ENCODE data around the gene CACNG1. TPM values are rescaled to one million over a fixed set of nuclear protein-coding genes. Genes with fewer than 3 reads are reported as not detected.
"Not testable (repeated sequence)": the region's sequence is repeated elsewhere in the genome, so short reads cannot be mapped to it uniquely, and the experiment has no call there.

Gene CACNG1
- total RNA-seq, 1 experiment from 2014 or later = 0.26 TPM

- no peaks in the 10 kb centered on the region for H3K27me3 ChIP-seq (replicated peaks)
- H3K4me1 ChIP-seq (replicated peaks) = peaks cover 13% of the 10 kb centered on the region
- no peak for DNase-seq (ENCODE audit: low read depth in 1 of 2, low spot score in 2 of 2)
- no peak overlapping the region for H3K27ac ChIP-seq
- no peaks in the 10 kb centered on the region for H3K9me3 ChIP-seq (replicated peaks)
- H3K36me3 ChIP-seq = peaks cover 24% of the 10 kb centered on the region
- no peak overlapping the region for H3K4me3 ChIP-seq
Observed at GRCh38 chr17:67088639-67089038, 44.3 kb downstream of the CACNG1 start.

GRCh38 chr17:67090341-67090740 lies 46.0 kb downstream of the CACNG1 start:
- Histone ChIP-seq H3K4me1 (replicated peaks) (peaks cover 9% of the 10 kb centered on the region), H3K4me3 (no peak overlapping the region), H3K9me3 (replicated peaks) (no peaks in the 10 kb centered on the region), H3K36me3 (peaks cover 25% of the 10 kb centered on the region), H3K27me3 (replicated peaks) (no peaks in the 10 kb centered on the region), H3K27ac (no peak overlapping the region)
- DNase-seq (ENCODE audit: low read depth in 1 of 2, low spot score in 2 of 2) = no peak

- H3K27ac ChIP-seq = no peak overlapping the region
Observed at GRCh38 chr17:67092291-67092690, 47.9 kb downstream of the CACNG1 start.

GRCh38 chr17:67092710-67093109 lies 48.4 kb downstream of the CACNG1 start:
- Histone ChIP-seq H3K36me3 (peaks cover 20% of the 10 kb centered on the region), H3K4me1 (replicated peaks) (peaks cover 13% of the 10 kb centered on the region)
- not testable (repeated sequence) for H3K9me3 ChIP-seq (replicated peaks); H3K27me3 ChIP-seq (replicated peaks); H3K27ac ChIP-seq; DNase-seq (ENCODE audit: low read depth in 1 of 2, low spot score in 2 of 2); H3K4me3 ChIP-seq

More at GRCh38 chr17:67092291-67092690, 47.9 kb downstream of the CACNG1 start:
- Histone ChIP-seq H3K4me1 (replicated peaks) (peaks cover 13% of the 10 kb centered on the region), H3K9me3 (replicated peaks) (no peaks in the 10 kb centered on the region; the same call in 1 of the 2 replicates), H3K36me3 (peaks cover 20% of the 10 kb centered on the region), H3K27me3 (replicated peaks) (no peaks in the 10 kb centered on the region), H3K4me3 (no peak overlapping the region)
- DNase-seq (ENCODE audit: low read depth in 1 of 2, low spot score in 2 of 2) = no peak

- Histone ChIP-seq H3K27ac (no peak overlapping the region), H3K27me3 (replicated peaks) (no peaks in the 10 kb centered on the region), H3K4me3 (no peak overlapping the region), H3K36me3 (peaks cover 22% of the 10 kb centered on the region), H3K4me1 (replicated peaks) (peaks cover 13% of the 10 kb centered on the region), H3K9me3 (replicated peaks) (no peaks in the 10 kb centered on the region; the same call in 1 of the 2 replicates)
- no peak for DNase-seq (ENCODE audit: low read depth in 1 of 2, low spot score in 2 of 2)
Observed at GRCh38 chr17:67093348-67093747, 49.0 kb downstream of the CACNG1 start.

- DNase-seq (ENCODE audit: low read depth in 1 of 2, low spot score in 2 of 2) = peak; percentile 39 to 67
- peaks cover 13% of the 10 kb centered on the region for H3K4me1 ChIP-seq (replicated peaks)
- not testable (repeated sequence) for H3K27me3 ChIP-seq (replicated peaks); H3K9me3 ChIP-seq (replicated peaks); H3K4me3 ChIP-seq
- peaks cover 22% of the 10 kb centered on the region for H3K36me3 ChIP-seq
- H3K27ac ChIP-seq = peak overlapping the region; percentile 39
Observed at GRCh38 chr17:67095291-67095690, 50.9 kb downstream of the CACNG1 start.

- Histone ChIP-seq H3K9me3 (replicated peaks) (no peaks in the 10 kb centered on the region; the same call in 1 of the 2 replicates), H3K4me1 (replicated peaks) (peaks cover 13% of the 10 kb centered on the region), H3K27me3 (replicated peaks) (no peaks in the 10 kb centered on the region), H3K27ac (peak overlapping the region; percentile 39), H3K4me3 (no peak overlapping the region), H3K36me3 (peaks cover 22% of the 10 kb centered on the region)
- DNase-seq (ENCODE audit: low read depth in 1 of 2, low spot score in 2 of 2) = no peak
Observed at GRCh38 chr17:67095803-67096202, 51.4 kb downstream of the CACNG1 start.

- Histone ChIP-seq H3K9me3 (replicated peaks) (no peaks in the 10 kb centered on the region; the same call in 1 of the 2 replicates), H3K27ac (no peak overlapping the region), H3K4me1 (replicated peaks) (peaks cover 13% of the 10 kb centered on the region), H3K4me3 (no peak overlapping the region), H3K27me3 (replicated peaks) (no peaks in the 10 kb centered on the region), H3K36me3 (peaks cover 22% of the 10 kb centered on the region)
- no peak for DNase-seq (ENCODE audit: low read depth in 1 of 2, low spot score in 2 of 2)
Observed at GRCh38 chr17:67096609-67097008, 52.3 kb downstream of the CACNG1 start.

GRCh38 chr17:67098006-67098405 lies 53.7 kb downstream of the CACNG1 start:
- no peak for DNase-seq (ENCODE audit: low read depth in 1 of 2, low spot score in 2 of 2)
- Histone ChIP-seq H3K4me1 (replicated peaks) (peaks cover 13% of the 10 kb centered on the region), H3K27ac (no peak overlapping the region), H3K4me3 (no peak overlapping the region), H3K9me3 (replicated peaks) (no peaks in the 10 kb centered on the region; the same call in 1 of the 2 replicates), H3K27me3 (replicated peaks) (no peaks in the 10 kb centered on the region), H3K36me3 (peaks cover 22% of the 10 kb centered on the region)

- not testable (repeated sequence) for H3K27ac ChIP-seq; DNase-seq (ENCODE audit: low read depth in 1 of 2, low spot score in 2 of 2); H3K4me1 ChIP-seq (replicated peaks); H3K4me3 ChIP-seq; H3K9me3 ChIP-seq (replicated peaks); H3K27me3 ChIP-seq (replicated peaks)
- H3K36me3 ChIP-seq = peaks cover 40% of the 10 kb centered on the region
Observed at GRCh38 chr17:67104641-67105040, 60.3 kb downstream of the CACNG1 start.

- peaks cover 40% of the 10 kb centered on the region for H3K36me3 ChIP-seq
- no peak overlapping the region for H3K27ac ChIP-seq
- DNase-seq (ENCODE audit: low read depth in 1 of 2, low spot score in 2 of 2) = no peak
- no peaks in the 10 kb centered on the region for H3K4me1 ChIP-seq (replicated peaks)
- H3K4me3 ChIP-seq = no peak overlapping the region
- H3K27me3 ChIP-seq (replicated peaks) = no peaks in the 10 kb centered on the region
- no peaks in the 10 kb centered on the region for H3K9me3 ChIP-seq (replicated peaks)
Observed at GRCh38 chr17:67105213-67105612, 60.9 kb downstream of the CACNG1 start.

Other genes with a start within 250 kb of the CACNG1 start
- not detected in 2 replicates for gene CACNG5, start 209.4 kb upstream of the CACNG1 start, total RNA-seq (2014; rRNA removed; shearing (Covaris generic))
- 16.4 and 32.0 TPM in 2 replicates for gene CACNG4, start 79.8 kb upstream of the CACNG1 start, total RNA-seq (2014; rRNA removed; shearing (Covaris generic))
- 22.8 and 60.0 TPM in 2 replicates for gene HELZ, start 200.6 kb downstream of the CACNG1 start, total RNA-seq (2014; rRNA removed; shearing (Covaris generic))

All from SJSA1 (cell line).